ENCODE results near the gene CHST3.

GRCh38 chr10:71980181-71981014 is 16.2 kb downstream of the CHST3 start:
- no peak for TF ChIP-seq CTCF (IDR thresholded peaks at IDR 0.05)
- no peak for TF ChIP-seq POLR2A (IDR thresholded peaks at IDR 0.05)

All from heart left ventricle (tissue), 13 donors.